ENCODE data around the gene RAI1.

Gene RAI1

GRCh38 chr17:17859909-17860765, 178.9 kb downstream of the RAI1 start (continued):
- TF ChIP-seq ZBTB21 (tag by site-specific recombination; IDR thresholded peaks at IDR 0.05), result no peak
- TF ChIP-seq HOXC10 (CRISPR knock-in tag; IDR thresholded peaks at IDR 0.05), result no peak
- no peak for TF ChIP-seq ZNF140 (tag by site-specific recombination; IDR thresholded peaks at IDR 0.05)
- no peak for TF ChIP-seq ZNF221 (tag by site-specific recombination; IDR thresholded peaks at IDR 0.05; ENCODE audit: borderline replicate concordance)
- TF ChIP-seq ZFP37 (tag by site-specific recombination; IDR thresholded peaks at IDR 0.05), result no peak
- no peak for TF ChIP-seq ZNF223 (tag by site-specific recombination; IDR thresholded peaks at IDR 0.05)
- no peak for TF ChIP-seq ZFP3 (tag by site-specific recombination; IDR thresholded peaks at IDR 0.05; ENCODE audit: low read depth)
- TF ChIP-seq ZNF26 (tag by site-specific recombination; IDR thresholded peaks at IDR 0.05), result no peak
- no peak for TF ChIP-seq BCL11A (tag by site-specific recombination; IDR thresholded peaks at IDR 0.05; ENCODE audit: low read depth)
- TF ChIP-seq WT1 (tag by site-specific recombination; IDR thresholded peaks at IDR 0.05), result 0 out of 2 replicates have a peak, but pooled peaks have one; percentile 18
- TF ChIP-seq ZNF157 (tag by site-specific recombination; IDR thresholded peaks at IDR 0.05), result no peak
- no peak for TF ChIP-seq ZNF514 (tag by site-specific recombination; IDR thresholded peaks at IDR 0.05)
- TF ChIP-seq ZSCAN18 (tag by site-specific recombination; IDR thresholded peaks at IDR 0.05), result no peak
- no peak for TF ChIP-seq OVOL3 (tag by site-specific recombination; IDR thresholded peaks at IDR 0.05)
- peak; percentile 90 for TF ChIP-seq ZNF654 (tag by site-specific recombination; IDR thresholded peaks at IDR 0.05; ENCODE audit: low read depth)
- TF ChIP-seq KLF17 (tag by site-specific recombination; IDR thresholded peaks at IDR 0.05), result peak; percentile 78
- peak; percentile 32; the same call in 1 of the 2 replicates for TF ChIP-seq ZFHX2 (tag by site-specific recombination; conservative IDR thresholded peaks at IDR 0.05)
- TF ChIP-seq ZNF404 (tag by site-specific recombination; IDR thresholded peaks at IDR 0.05), result no peak
- no peak for TF ChIP-seq ZNF280D (tag by site-specific recombination; IDR thresholded peaks at IDR 0.05)
- no peak; the same call in 1 of the 2 replicates for TF ChIP-seq KLF9 (tag by site-specific recombination; IDR thresholded peaks at IDR 0.05; ENCODE audit: low read depth)
- no peak for TF ChIP-seq ZNF792 (tag by site-specific recombination; IDR thresholded peaks at IDR 0.05)
- peak; percentile 59 for TF ChIP-seq SP7 (tag by site-specific recombination; IDR thresholded peaks at IDR 0.05)
- TF ChIP-seq ZNF549 (tag by site-specific recombination; IDR thresholded peaks at IDR 0.05), result no peak
- no peak for TF ChIP-seq SALL2 (tag by site-specific recombination; IDR thresholded peaks at IDR 0.05; ENCODE audit: borderline replicate concordance)
- TF ChIP-seq PATZ1 (tag by site-specific recombination; IDR thresholded peaks at IDR 0.05), result peak; percentile 40; the same call in 1 of the 2 replicates
- no peak for TF ChIP-seq YY2 (tag by site-specific recombination; IDR thresholded peaks at IDR 0.05)
- TF ChIP-seq HOXA7 (CRISPR knock-in tag; IDR thresholded peaks at IDR 0.05; ENCODE audit: borderline replicate concordance), result no peak
- no peak for TF ChIP-seq ZNF211 (tag by site-specific recombination; IDR thresholded peaks at IDR 0.05; ENCODE audit: low read depth)
- no peak for TF ChIP-seq KLF10 (tag by site-specific recombination; IDR thresholded peaks at IDR 0.05)
- TF ChIP-seq ZNF266 (tag by site-specific recombination; IDR thresholded peaks at IDR 0.05; ENCODE audit: low read depth), result no peak

All from HEK293 (cell line).